Measurements from ENCODE around the gene LYPLAL1. TPM values are rescaled to one million over a fixed set of nuclear protein-coding genes. Genes with fewer than 3 reads are reported as not detected.

LYPLAL1 gene
- total and polyA plus RNA-seq, 2 of the 13 experiments (the other 11 are each of a cell fraction or from before 2014, with no cell fraction given), result 17.0 to 31.6 TPM

DNA sequence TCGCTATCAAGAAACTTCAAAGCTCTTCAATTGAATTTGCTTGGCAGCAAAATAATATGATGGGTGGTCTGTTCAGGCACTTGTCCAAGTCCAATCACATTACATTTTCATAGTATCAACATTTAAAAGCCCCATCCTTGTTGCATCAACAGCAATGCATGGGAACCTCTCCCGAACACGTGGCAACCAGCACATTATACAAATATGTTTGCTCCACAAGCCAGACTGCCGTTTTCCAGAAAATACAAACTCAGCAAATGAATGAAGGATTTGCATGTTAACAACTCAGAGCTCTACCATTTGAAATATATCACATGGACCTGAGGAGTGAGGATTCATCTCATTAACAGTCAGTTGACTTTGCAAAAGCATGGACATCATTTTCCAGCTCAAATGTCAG lies 20.0 kb upstream of the LYPLAL1 start:
- DNase-seq (ENCODE audit: low spot score) (no peak), ATAC-seq (no peak), FAIRE-seq (no peak)
- intact Hi-C loops (cut with micrococcal nuclease; ENCODE audit: unreplicated experiment) (no loop called here), in situ Hi-C loops (cut with HindIII; ENCODE audit: extremely low pct_ligation_motif_present, low pct_unique_long_range_greater_than_20kb) (no loop called here)
- Histone ChIP-seq H2AFZ (ENCODE audit: low read length) (no peak overlapping the region), H3K27me3 (ENCODE audit: control insufficient read depth in 1 of 2, insufficient read depth in 2 of 2, low read length in 2 of 2) (no peaks in the 10 kb centered on the region), H3K9ac (ENCODE audit: insufficient read depth, low read depth, low read length) (no peak overlapping the region), H4K20me1 (ENCODE audit: insufficient read depth, low read length) (no peaks in the 10 kb centered on the region), H3K36me3 (replicated peaks in 1 of 2; ENCODE audit: control insufficient read depth in 1 of 2, insufficient read depth in 2 of 2, low read length in 2 of 2) (no peaks in the 10 kb centered on the region), H3K4me3 (replicated peaks in 1 of 3; ENCODE audit: insufficient read depth in 1 of 3, low read depth in 2 of 3, low read length in 3 of 3) (no peak overlapping the region), H3K4me2 (ENCODE audit: low read depth, low read length) (no peak overlapping the region), H3K79me2 (ENCODE audit: insufficient read depth, low read length) (no peaks in the 10 kb centered on the region), H3K9me3 (ENCODE audit: low read length) (no peaks in the 10 kb centered on the region), H3K27ac (ENCODE audit: extremely low read length, insufficient read depth, low read length) (no peak overlapping the region), H3K4me1 (ENCODE audit: insufficient read depth, low read length) (no peaks in the 10 kb centered on the region)
- BruUV-seq (replicated peaks), result no TSS peak
- ChIA-PET CTCF (ENCODE audit: low intra/inter-chr PET ratio, low total read pairs) (no interaction called here), POLR2A (interaction anchor here (0.7 kb wide), 1 partner anchor 20 kb away, joined by 4 read pairs; the partner anchor contains the start of gene LYPLAL1)
- 59% methylated on average over 4 of the region's 4 CpGs for WGBS (ENCODE audit: low lambda C conversion rate)
- TF ChIP-seq, protein P1, sequence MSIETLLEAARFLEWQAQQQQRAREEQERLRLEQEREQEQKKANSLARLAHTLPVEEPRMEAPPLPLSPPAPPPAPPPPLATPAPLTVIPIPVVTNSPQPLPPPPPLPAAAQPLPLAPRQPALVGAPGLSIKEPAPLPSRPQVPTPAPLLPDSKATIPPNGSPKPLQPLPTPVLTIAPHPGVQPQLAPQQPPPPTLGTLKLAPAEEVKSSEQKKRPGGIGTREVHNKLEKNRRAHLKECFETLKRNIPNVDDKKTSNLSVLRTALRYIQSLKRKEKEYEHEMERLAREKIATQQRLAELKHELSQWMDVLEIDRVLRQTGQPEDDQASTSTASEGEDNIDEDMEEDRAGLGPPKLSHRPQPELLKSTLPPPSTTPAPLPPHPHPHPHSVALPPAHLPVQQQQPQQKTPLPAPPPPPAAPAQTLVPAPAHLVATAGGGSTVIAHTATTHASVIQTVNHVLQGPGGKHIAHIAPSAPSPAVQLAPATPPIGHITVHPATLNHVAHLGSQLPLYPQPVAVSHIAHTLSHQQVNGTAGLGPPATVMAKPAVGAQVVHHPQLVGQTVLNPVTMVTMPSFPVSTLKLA (IDR thresholded peaks at IDR 0.05), result 0 out of 2 replicates have a peak, but pooled peaks have one; percentile 24
- TF ChIP-seq ZNF556 (CRISPR knock-in tag; IDR thresholded peaks at IDR 0.05; ENCODE audit: borderline replicate concordance), result no peak
- no peak for TF ChIP-seq ZNF883 (CRISPR knock-in tag; IDR thresholded peaks at IDR 0.05; ENCODE audit: not compliant biosample characterization)
- no peak for TF ChIP-seq TP53 (CRISPR knock-in tag; conservative IDR thresholded peaks at IDR 0.05)
- peak in 1 of 2 experiments; percentile 26; a peak in 1 of 4 replicates for TF ChIP-seq MAFK (conservative IDR thresholded peaks at IDR 0.05 in 1 of 2, IDR thresholded peaks at IDR 0.05 in 1 of 2; ENCODE audit: low read length in 2 of 2)
- no peak for TF ChIP-seq RERE (CRISPR knock-in tag; IDR thresholded peaks at IDR 0.05; ENCODE audit: low read depth)
